ENCODE data around the gene KANSL3.

The KANSL3 gene

GRCh38 chr2:96636551-96637171 lies 1.5 kb downstream of the KANSL3 start (continued):
- TF ChIP-seq TCF4 (CRISPR knock-in tag; IDR thresholded peaks at IDR 0.05; ENCODE audit: borderline replicate concordance) (no peak), OSR1 (CRISPR knock-in tag; IDR thresholded peaks at IDR 0.05) (no peak), ISL1 (CRISPR knock-in tag; IDR thresholded peaks at IDR 0.05) (no peak), TSHZ2 (CRISPR knock-in tag; IDR thresholded peaks at IDR 0.05) (no peak), TOX (CRISPR knock-in tag; IDR thresholded peaks at IDR 0.05; ENCODE audit: borderline replicate concordance) (no peak), SNAI2 (CRISPR knock-in tag; IDR thresholded peaks at IDR 0.05) (no peak), CSDC2 (CRISPR knock-in tag; IDR thresholded peaks at IDR 0.05) (no peak)

- no peak for ATAC-seq
- TF ChIP-seq PPARA (CRISPR knock-in tag; IDR thresholded peaks at IDR 0.05; ENCODE audit: borderline replicate concordance) (no peak), PATZ1 (CRISPR knock-in tag; IDR thresholded peaks at IDR 0.05; ENCODE audit: borderline replicate concordance) (no peak), POU6F1 (CRISPR knock-in tag; IDR thresholded peaks at IDR 0.05; ENCODE audit: borderline replicate concordance, low read depth) (no peak), ESRRG (CRISPR knock-in tag; IDR thresholded peaks at IDR 0.05) (no peak), CSDC2 (CRISPR knock-in tag; IDR thresholded peaks at IDR 0.05) (no peak), ARNTL (CRISPR knock-in tag; IDR thresholded peaks at IDR 0.05; ENCODE audit: borderline replicate concordance, low read depth) (no peak), BACH2 (CRISPR knock-in tag; IDR thresholded peaks at IDR 0.05; ENCODE audit: borderline replicate concordance) (no peak), CREB5 (CRISPR knock-in tag; IDR thresholded peaks at IDR 0.05; ENCODE audit: low read depth) (no peak), RARB (CRISPR knock-in tag; IDR thresholded peaks at IDR 0.05) (no peak), TSHZ2 (CRISPR knock-in tag; IDR thresholded peaks at IDR 0.05) (no peak), OSR1 (CRISPR knock-in tag; IDR thresholded peaks at IDR 0.05) (no peak), CSRNP3 (CRISPR knock-in tag; IDR thresholded peaks at IDR 0.05) (no peak), TOX (CRISPR knock-in tag; IDR thresholded peaks at IDR 0.05; ENCODE audit: borderline replicate concordance) (no peak), TCF4 (CRISPR knock-in tag; IDR thresholded peaks at IDR 0.05; ENCODE audit: borderline replicate concordance) (no peak), ZFP30 (CRISPR knock-in tag; IDR thresholded peaks at IDR 0.05) (no peak), ZNF70 (CRISPR knock-in tag; IDR thresholded peaks at IDR 0.05) (no peak)
Observed at GRCh38 chr2:96633641-96634040, 4.5 kb downstream of the KANSL3 start.
